HEK293T (cell line): Measurements from ENCODE around the gene CD2BP2.
"Not testable (repeated sequence)": the region's sequence is repeated elsewhere in the genome, so short reads cannot be mapped to it uniquely, and the experiment has no call there.

Experiments used
- ARNT ChIP-seq: fragments of 450-650 bp; IDR thresholded peaks from 2 replicates; pipeline ENCODE4 v1.6.1; 2017; ENCODE audit warnings: mild to moderate bottlenecking
- BHLHE40 ChIP-seq: fragments of 450-650 bp; IDR thresholded peaks from 2 replicates; pipeline ENCODE4 v1.6.1; 2016; ENCODE audit warnings: mild to moderate bottlenecking, moderate library complexity, borderline replicate concordance
- CTBP1 ChIP-seq: fragments of 450-650 bp; IDR thresholded peaks from 2 replicates; pipeline ENCODE4 v1.6.1; 2016; ENCODE audit warnings: borderline replicate concordance
- FOXM1 ChIP-seq: fragments of 450-650 bp; IDR thresholded peaks from 2 replicates; pipeline ENCODE4 v1.6.1; 2017; ENCODE audit warnings: mild to moderate bottlenecking, borderline replicate concordance
- LEF1 ChIP-seq: fragments of 450-650 bp; IDR thresholded peaks from 2 replicates; pipeline ENCODE4 v1.6.1; 2017; ENCODE audit warnings: mild to moderate bottlenecking, borderline replicate concordance
- NFRKB ChIP-seq: fragments of 450-650 bp; IDR thresholded peaks from 2 replicates; pipeline ENCODE4 v1.6.1; 2016; ENCODE audit warnings: mild to moderate bottlenecking, moderate library complexity
- SUZ12 ChIP-seq: fragments of 450-650 bp; IDR thresholded peaks from 2 replicates; pipeline ENCODE4 v1.6.1; 2016; ENCODE audit warnings: mild to moderate bottlenecking

- not testable (repeated sequence) for TF ChIP-seq NFRKB, SUZ12, ARNT, CTBP1, LEF1, FOXM1, BHLHE40
These were observed 45.9 kb downstream of the CD2BP2 start for GRCh38 chr16:30309255-30309654.
